CD4-positive, alpha-beta T cell treated with Interferon alpha-2 for 1 hour (primary cell): Measurements from ENCODE around the gene NFATC1.
"Not testable (repeated sequence)": the region's sequence is repeated elsewhere in the genome, so short reads cannot be mapped to it uniquely, and the experiment has no call there.

Experiments
- DNase-seq, 2 donors: peaks; one replicate each; pipeline ENCODE4 v3.0.0-alpha.2; 2020 to 2022

NFATC1 gene

DNA sequence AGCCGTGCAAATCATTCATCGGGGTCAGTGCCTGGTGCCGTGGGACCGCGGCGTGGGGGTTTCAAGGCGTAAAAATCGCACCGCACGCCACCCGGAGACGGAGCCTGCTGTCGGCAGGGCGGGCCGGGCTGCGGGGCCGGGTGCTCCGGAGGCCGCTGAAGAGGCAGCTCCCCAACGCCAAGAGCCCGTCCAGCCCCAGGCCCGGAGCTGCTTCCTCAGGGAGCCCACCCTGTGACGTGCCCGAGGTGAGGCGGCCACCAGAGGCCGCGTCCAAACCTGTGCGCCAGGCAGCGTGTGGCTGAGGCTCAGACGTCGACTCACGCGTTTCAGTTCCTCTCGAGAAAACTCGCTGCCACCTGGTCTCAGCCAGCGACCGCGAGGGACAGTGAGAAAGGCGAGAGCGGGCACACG is 98.1 kb downstream of the NFATC1 start:
- DNase-seq, result no peak

DNA sequence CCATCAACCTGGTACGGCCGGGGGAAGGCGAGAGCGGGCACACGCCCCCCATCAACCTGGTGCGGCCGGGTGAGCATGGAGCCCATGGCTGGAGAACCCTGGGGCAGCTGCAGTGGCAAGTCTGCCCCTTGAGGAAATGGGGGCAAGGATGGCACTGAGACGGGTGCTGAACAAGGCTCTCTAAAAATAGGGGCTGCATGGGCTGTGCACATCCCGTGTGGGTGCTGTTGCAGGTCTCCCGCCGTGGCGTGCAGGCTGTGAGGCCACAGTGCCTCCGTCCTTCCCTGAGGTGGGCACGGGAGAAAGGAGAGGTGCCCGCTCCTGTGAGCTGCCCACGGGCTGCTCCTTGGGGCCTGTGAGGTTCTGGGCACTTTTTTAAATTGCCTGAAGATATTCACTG is 99.2 kb downstream of the NFATC1 start:
- no peak for DNase-seq

DNA sequence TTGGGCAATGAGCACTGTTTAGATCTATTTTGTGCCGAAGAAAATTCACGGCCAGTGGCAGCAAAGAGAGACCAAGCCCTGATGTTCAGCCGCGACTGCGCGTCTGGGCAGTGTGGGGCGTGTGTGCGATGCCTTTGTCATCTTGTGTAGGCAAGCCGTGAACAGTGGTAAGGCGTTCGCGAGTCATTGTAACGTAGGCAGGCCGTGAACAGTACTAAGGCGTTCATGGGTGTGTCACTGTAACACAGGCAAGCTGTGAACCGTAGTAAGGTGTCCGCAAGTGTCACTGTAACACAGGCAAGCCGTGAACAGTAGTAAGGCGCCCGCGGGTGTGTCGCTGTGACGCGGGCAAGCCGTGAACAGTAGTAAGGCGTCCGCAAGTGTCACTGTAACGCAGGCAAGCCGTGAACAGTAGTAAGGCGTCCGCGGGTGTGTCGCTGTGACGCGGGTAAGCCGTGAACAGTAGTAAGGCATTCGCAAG is 99.9 kb downstream of the NFATC1 start:
- no peak for DNase-seq

- no peak for DNase-seq
Measured at GRCh38 chr18:79496237-79496977, 100.7 kb downstream of the NFATC1 start.

GRCh38 chr18:79496978-79497637 is 101.4 kb downstream of the NFATC1 start:
- no peak for DNase-seq

GRCh38 chr18:79497638-79498081 is 101.9 kb downstream of the NFATC1 start:
- no peak for DNase-seq

GRCh38 chr18:79498662-79499061 is 102.9 kb downstream of the NFATC1 start:
- DNase-seq, result no peak

GRCh38 chr18:79501006-79501405 is 105.3 kb downstream of the NFATC1 start:
- DNase-seq, result no peak

- DNase-seq, result no peak
Measured at GRCh38 chr18:79502782-79503181, 107.1 kb downstream of the NFATC1 start.

DNA sequence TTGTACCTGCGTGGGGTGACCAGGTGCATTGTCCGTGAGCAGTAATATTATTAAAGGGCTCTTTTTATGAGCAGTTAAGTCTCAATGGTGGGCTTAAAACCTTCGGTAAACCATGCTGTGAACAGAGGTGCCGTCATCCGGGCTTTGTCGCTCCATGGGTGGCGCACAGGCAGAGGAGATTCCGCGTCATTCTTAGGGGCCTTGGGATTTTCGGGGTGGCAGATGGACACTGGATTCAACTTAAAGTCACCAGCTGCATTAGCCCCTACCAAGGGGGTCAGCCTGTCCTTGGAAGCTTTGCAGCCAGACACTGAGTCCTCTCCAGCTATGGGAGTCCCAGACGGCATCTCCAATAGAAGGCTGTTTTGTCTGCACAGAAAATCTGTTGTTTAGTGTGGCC is 107.7 kb downstream of the NFATC1 start:
- no peak for DNase-seq

DNA sequence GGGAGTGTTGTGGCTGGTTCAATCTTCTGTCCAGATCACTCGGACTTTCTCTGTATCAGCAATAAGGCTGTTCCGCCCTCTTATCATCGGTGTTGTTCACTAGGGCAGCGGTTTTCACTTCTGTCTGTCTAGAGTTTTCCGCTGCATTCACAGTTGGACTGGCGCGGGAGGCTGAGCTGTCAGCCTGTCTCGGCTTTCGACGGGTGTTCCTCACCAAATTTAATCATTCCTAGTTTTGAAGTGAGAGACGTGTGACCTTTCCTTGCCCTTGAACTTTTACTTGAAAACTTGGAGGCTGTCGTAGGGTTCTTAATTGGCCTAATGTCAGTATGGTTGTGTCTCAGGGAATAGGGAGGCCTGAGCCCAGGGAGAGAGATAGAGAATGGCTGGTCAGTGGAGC is 108.3 kb downstream of the NFATC1 start:
- DNase-seq, result no peak

- DNase-seq, result not testable (repeated sequence)
Measured at GRCh38 chr18:79504495-79504894, 108.8 kb downstream of the NFATC1 start.

GRCh38 chr18:79505465-79505864 is 109.7 kb downstream of the NFATC1 start:
- not testable (repeated sequence) for DNase-seq

DNA sequence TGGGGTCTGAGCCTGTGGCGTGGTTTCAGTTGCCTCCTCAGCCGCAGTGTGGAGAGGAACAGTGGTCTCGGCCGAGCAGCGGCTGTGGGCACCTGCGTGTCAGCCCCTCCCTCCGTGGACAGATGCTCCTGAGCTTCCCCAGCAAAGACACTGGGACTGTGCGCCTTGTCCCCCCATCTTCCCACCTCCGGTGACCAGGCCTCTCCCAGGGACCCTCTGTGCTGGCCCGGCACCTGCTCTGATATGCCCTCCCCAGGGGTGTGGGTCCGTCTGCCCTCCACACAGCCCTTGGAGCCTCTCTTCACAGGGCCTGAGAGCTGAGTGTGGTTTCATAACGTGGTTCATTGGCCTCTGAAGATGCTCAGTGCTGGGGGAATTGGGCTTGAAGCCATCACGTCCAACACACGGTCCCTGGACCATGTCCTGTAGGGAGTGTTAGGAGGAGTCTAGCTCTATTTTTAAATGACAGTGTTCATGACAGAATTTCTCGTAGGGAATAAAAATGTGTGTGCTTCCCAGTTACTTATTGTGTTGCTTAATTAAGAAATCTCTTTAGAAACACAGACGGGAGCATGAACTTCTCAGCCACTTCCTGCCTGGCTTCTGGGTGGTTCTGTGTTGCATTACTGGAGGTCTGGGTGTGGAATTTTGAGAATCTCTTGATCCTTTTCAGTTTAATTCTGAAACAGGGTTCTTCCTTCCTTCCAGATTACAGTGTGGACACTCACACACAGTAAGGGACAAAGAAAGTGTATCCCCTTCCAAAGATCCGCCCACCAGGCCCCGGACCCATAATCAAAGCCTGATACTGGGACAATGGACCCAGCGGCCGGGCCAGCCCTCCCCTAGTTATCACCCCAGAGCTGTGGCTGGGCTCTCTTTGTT is 110.7 kb downstream of the NFATC1 start:
- no peak for DNase-seq

GRCh38 chr18:79507076-79507545 is 111.4 kb downstream of the NFATC1 start:
- DNase-seq, result no peak

DNA sequence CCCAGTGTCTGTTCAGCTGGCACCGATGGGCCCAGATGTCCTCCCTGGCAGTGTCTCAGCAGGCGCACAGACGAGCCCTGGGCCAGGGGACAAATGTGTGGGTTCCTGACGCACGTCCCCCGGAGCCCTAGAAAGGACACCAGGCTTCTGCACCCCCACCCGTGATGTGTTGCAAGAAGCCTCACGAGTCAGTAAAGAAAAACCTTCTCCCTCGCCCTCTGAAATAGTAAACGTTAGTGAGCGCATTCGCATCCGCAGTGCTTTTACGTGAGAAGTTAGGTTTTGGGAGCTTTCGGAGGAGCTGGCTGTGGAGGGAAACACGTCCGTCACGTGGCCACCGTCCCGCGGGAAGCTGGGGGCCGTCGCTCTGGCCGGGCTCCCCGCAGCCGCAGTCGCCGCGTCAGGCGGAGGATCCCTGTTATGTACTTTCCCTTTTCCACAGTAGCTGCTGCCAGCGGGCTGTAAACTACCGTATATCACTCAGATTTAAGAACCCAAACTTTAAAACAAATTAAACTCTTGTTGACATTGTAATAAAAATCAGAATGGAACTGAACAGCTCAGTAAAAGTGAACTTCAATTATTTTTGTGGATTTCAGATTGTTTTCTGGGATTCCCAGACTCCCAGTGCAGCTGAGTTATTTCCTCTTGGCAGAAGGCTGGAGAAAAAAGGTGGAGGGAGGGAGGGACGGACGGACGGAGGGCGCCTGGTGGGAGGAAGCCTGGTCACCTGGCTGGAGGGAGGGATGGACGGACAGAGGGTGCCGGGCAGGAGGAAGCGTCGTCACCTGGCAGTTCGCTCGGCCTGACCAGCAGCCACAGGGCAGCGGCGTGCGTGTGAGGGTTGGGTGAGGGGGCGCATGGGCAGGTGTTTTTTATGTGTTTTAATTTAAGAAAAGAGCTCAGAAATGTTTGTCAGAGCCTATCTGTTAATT is 112.1 kb downstream of the NFATC1 start:
- DNase-seq, result no peak

DNA sequence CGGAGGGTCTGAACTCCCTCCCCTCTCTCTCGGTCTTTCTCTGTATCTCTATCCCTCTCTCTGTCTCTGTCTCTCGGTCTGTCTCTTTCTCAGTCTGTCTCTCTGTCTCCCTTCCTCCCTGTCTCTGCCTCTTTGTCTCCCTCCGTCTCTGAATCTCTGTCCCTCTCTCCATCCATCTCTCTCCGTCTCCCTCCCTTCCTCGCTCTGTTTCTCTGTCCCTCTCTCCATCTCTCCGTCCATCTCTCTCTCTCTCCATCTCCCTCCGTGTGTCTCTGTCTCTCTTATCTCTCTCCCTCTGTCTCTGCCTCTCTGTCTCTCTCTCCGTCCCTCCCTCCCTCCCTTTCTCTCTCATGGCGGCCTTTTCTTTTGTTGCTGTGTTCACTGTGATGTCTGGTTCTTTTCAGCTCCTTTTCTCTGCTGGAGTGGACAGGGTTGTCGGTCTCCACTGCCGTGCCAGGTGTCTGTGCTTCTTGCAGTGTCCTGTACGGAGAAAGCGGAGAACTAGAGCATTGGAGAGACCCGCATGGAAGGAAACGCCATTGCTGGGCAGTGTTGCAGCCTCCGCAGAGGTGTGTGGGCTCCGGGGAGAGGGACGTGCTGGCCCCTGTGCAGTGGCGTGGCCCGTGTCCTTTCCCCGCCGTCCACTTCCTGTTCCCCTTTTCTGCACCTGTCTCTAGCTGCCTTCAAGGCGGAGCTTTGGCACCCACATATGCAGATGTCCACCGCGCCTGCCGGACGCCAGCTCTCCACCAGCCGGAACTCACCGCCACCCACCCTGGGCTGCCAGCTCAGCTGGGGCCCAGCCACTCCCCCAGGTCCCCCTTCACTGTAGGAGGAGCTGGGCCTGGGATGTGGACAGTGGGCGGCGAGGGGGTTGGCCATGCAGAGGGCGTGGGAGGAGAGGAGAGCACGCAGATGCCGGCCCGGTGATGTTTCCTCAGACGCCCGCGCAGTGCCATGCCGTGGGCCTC is 113.1 kb downstream of the NFATC1 start:
- peak in 1 of 2 donors; percentile 26 for DNase-seq

- no peak for DNase-seq
Measured at GRCh38 chr18:79509536-79509930, 113.8 kb downstream of the NFATC1 start.

DNA sequence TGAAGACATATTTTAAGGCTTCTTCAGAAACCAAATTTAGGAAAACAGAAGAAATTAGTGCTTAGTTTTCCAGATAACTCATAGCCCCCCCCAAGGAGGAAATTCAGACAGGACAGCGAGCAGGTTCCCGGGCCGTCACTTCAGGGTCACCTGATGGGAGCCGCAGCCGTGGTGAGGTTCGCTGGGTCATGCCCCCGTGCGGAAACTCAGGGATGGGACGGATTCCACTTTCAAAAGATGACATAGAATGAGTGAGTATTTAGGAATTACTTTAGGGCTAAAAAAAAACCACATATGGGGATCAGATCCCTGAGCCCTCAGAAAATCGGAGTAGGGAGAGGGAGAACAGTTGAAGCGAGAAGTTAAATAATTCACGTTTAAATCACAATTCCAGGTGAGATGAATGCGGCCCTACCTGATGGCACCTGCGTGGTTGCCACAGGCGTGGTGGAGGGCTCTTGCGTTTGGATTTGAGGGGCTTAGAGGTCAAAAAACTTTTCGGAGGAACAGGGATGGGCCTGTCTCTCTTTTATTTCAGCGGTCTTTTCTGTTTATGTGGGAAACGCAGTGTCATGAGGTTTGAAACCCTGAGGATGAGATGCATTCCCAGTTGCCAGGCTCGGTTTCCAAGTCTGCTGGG is 114.4 kb downstream of the NFATC1 start:
- no peak for DNase-seq

- DNase-seq, result no peak
Measured at GRCh38 chr18:79510731-79511241, 115.1 kb downstream of the NFATC1 start.
